SH-SY5Y (cell line): Measurements from ENCODE around the gene TUBGCP5.

Experiments used
- GATA2 ChIP-seq: IDR thresholded peaks from 2 replicates; pipeline ENCODE4 v1.6.1; 2011; ENCODE audit warnings: mild to moderate bottlenecking, low read depth, low read length
- GATA3 ChIP-seq: IDR thresholded peaks from 2 replicates; pipeline ENCODE4 v1.6.1; 2011; ENCODE audit warnings: low read depth, mild to moderate bottlenecking, low read length, moderate library complexity

- TF ChIP-seq GATA2 (no peak), GATA3 (no peak)
Measured at GRCh38 chr15:23033979-23034378, 5.4 kb downstream of the TUBGCP5 start.
